Testis (tissue), 2 donors: ENCODE results near the gene STIP1.

Experiments used
- CTCF ChIP-seq, 3 experiments: fragments of 450-650 bp in 2 of 3; fragments of 200-600 bp in 1 of 3; sonication (generic) in 1 of 3; IDR thresholded peaks; one replicate each; pipeline ENCODE4 v1.5.1; 2016 to 2019; ENCODE audit warnings: antibody characterized with exemption in 3 of 3, mild to moderate bottlenecking in 2 of 3, moderate library complexity in 1 of 3
- POLR2A ChIP-seq: fragments of 450-650 bp; IDR thresholded peaks from one replicate; pipeline ENCODE4 v1.6.1; 2017; ENCODE audit warnings: antibody characterized with exemption, mild to moderate bottlenecking, moderate library complexity

DNA sequence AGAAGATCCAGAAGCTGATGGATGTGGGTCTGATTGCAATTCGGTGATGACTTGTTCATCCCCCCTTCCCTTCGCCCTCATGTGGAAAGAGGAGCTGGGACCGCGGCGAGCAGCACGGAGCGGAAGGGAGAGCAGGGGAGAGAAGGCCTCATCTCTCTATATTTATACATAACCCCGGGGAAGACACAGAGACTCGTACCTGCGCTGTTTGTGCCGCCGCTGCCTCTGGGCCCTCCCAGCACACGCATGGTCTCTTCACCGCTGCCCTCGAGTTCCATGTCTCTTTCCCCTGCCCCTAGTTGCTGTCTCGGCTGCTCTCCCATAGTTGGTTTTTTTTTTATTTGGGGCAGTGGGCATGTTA lies 18.1 kb downstream of the STIP1 start:
- TF ChIP-seq CTCF (IDR thresholded peaks at IDR 0.05) (no peak), POLR2A (no peak)
